Nucleus accumbens (tissue), 56 donors: ENCODE data around the gene TPCN1.

ENCODE experiments used
- DNase-seq, 56 donors: peaks; one replicate each; lab custom pipeline; 2025; lab: John Stamatoyannopoulos, UW

TPCN1 gene

DNA sequence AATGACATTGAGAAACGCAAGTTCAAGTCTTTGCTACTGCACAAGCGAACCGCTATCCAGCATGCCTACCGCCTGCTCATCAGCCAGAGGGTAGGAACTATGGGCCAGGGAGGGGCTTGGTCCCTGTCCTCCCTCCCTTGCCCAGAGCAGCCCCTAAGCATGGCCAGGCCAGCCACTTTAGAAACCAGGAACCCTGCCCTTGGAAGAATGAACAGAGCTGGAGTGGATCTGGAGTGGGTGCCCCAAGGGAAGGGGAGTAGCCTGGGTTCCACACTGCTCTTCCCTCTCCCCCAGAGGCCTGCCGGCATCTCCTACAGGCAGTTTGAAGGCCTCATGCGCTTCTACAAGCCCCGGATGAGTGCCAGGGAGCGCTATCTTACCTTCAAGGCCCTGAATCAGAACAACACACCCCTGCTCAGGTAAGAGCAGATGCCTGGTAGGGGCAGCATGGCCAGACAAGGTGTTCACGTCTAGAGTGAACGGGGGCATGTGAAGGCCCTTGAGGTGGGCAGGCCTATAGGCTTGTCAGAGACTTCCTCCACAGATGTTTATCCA is 55.8 kb downstream of the TPCN1 start:
- DNase-seq = no peak

- no peak for DNase-seq
Measured at GRCh38 chr12:113277511-113277910, 56.2 kb downstream of the TPCN1 start.

DNA sequence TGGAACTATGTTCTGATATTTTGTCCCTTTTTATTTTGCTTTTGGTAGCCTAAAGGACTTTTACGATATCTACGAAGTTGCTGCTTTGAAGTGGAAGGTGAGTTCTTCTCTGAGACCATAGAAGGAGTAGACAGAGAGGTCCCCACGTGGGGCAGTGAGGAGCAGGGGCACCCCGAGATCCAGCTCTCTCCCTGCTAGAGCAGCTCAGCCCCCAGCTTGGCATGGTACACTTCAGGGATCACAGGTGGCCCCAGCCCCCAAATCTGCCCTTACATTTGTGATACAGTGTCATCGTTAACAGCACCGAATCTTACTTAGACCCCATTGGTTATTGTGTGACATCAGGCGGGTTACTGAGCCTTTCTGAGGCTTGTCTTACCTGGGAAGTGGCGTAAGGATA is 56.9 kb downstream of the TPCN1 start:
- no peak for DNase-seq

DNA sequence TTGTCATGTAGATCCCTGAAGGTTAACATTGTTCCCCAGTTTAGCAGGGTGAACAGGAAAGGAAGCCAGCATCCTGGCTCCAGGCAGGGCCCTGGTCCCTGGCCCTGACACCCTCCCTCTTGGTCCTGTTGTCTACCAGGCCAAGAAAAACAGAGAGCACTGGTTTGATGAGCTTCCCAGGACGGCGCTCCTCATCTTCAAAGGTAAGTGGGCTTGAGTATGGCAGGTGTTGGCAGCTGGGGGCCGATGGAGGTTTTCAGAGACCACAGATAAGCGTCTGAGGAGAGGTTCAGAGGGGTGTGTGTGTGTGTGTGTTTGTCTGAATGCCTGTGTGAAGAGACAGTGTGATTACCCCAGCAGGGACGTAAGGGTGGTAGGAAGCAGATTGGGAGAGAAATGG is 57.4 kb downstream of the TPCN1 start:
- no peak for DNase-seq

- DNase-seq = no peak
Measured at GRCh38 chr12:113284751-113285150, 63.5 kb downstream of the TPCN1 start.

- DNase-seq = no peak
Measured at GRCh38 chr12:113285679-113286610, 64.7 kb downstream of the TPCN1 start.

DNA sequence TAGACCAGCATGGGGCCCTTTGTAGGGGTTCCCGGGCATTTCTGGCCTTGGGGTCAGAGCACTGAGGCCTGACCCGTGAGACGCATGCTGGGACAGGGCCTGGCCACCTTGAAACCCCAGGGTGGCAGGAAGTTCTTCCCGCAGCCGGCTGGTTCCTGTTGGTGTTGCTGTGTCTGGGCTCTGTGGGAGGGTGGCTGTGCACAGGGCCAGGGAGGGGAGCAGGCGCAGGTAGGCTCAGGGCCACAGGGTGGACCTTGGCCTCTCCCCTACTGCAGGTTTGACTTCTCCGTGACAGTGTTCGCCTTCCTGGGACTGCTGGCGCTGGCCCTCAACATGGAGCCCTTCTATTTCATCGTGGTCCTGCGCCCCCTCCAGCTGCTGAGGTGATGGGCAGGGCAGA is 65.4 kb downstream of the TPCN1 start:
- DNase-seq = no peak

GRCh38 chr12:113287146-113287898 is 66.1 kb downstream of the TPCN1 start:
- no peak for DNase-seq

- no peak for DNase-seq
Measured at GRCh38 chr12:113287899-113288282, 66.6 kb downstream of the TPCN1 start.

DNA sequence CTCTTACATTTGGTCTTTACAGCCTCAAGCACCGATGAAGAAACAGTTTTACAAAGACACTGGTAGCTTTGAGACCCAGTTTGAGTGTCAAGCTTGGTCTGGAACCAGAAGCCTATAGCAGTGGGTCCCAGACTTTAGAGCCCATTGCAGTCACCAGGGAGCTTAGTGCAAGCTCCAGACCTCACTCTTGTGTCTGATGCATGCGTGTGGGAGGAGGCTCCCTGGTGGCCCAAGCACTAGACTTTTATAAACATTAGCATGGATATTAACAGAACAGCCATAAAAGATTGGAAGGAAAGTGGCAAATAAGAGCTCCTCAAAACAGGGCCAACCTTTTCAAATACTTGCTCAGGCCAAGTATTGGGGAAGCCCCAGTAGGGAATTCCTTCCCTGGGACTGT is 68.1 kb downstream of the TPCN1 start:
- no peak for DNase-seq

DNA sequence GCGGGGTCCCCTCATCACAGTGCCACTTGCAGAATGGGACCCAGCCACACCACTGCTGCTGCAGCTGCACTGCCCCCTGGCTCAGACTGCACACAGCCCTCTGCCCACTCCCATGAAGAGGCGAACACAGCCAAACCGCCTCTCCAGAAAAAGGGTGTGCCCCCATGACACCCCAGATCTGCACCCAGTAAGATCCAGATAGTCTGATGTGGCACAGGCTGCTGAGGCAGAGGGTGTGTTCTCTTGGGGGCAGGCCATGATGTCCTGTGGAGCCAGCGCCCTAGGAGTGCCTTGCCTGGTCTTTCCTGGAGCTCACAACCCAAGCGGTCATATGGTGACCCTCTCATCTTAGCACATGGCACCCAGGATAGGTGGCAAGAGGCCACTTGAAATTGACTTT is 69.2 kb downstream of the TPCN1 start:
- DNase-seq = no peak

DNA sequence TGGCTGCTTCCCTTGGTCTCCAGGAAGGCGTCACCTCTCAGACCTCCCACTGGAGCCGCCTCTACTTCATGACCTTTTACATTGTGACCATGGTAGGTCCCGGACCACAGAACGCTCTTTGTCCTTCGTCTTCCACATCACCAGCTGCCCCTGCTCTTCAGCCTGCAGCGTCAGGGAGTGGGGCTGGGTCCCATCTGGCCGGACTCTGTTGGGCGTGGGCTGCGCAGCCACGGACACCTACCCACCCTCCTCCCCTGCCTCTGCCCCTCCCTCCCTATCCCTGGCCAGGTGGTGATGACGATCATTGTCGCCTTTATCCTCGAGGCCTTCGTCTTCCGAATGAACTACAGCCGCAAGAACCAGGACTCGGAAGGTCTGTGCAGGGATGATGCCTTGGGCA is 70.3 kb downstream of the TPCN1 start:
- peak in 2 of 56 donors; percentile 15 to 17 for DNase-seq

DNA sequence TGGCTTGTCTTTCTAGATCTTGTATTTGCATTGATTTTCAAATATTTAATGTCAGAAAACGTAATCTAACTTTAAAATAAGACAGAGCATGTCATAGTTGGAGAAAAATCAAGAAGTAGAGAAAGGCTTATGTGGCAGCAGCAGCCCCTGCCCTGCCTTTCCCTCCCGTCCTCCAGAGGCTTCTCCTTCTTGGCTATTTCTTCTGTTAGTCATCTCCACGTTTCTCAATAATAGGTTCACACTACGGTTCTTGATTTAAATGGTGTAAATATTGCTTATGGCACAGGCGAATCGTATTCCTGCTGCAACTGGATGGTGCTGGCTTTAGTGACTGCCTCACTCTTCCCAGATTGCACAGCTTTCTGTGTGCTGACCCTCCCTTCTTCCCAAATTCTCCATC is 70.8 kb downstream of the TPCN1 start:
- DNase-seq = no peak

DNA sequence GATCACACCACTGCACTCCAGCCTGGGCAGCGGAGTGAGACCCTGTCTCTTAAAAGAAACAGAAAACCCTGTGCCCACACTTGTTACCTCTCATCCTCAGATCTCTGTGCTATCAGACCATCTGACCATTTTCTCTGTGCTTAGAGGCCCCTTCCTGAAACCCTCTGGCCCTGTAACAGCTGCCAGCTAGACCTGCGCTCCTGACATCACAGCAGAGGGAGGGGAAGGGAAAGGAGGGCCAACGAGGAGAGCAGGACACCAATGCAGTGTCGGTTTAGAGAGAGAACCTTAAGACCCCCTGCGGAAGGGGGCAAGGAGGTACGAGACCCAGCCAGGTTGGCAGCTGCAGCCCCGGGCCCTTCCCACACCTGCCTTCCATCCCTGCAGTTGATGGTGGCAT is 71.3 kb downstream of the TPCN1 start:
- DNase-seq = no peak

DNA sequence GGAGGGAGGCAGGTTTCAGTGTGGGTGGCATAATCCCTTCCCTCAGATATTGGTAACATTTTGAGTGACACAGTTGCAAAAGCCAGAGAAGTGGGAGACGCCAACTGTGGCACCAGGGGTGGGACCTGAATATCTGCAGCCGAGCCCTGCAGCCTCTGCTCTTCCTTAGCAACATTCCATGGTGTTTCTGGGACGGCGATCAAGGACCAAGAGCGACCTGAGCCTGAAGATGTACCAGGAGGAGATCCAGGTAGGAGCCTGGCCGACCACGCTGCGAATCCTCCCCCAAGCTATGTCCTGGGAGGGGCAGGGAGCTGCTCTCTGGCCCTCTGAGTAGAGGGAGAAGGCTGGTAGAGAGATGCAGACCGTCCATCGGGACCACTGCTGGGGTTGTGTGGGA is 71.8 kb downstream of the TPCN1 start:
- DNase-seq = no peak

DNA sequence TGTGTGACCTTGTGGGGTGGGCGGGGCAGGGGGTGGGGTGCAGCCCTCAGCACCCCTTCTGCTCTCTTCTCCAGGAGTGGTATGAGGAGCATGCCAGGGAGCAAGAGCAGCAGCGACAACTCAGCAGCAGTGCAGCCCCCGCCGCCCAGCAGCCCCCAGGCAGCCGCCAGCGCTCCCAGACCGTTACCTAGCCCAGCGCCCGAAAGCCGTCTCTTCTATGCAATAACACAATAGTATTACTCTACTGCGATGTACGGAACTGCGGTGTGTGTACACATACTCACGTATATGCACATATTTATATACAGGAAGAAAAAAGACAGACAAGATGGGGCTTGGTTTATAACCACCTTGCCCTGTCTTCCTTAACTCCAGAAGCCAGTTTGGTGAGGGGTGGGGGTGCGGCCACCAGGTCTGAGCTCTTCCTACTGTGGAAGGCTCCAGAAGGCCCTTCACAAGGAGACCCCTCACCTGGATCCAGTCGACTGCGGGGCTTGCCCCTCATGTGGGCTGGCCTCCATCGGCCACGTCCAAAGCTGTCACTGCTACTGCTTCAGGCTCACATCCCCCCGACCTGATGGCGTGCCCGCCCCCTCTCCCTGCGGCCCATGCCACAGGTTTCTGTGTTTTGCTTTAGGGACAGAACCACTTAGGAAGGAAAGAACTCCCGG is 74.8 kb downstream of the TPCN1 start:
- DNase-seq = no peak

DNA sequence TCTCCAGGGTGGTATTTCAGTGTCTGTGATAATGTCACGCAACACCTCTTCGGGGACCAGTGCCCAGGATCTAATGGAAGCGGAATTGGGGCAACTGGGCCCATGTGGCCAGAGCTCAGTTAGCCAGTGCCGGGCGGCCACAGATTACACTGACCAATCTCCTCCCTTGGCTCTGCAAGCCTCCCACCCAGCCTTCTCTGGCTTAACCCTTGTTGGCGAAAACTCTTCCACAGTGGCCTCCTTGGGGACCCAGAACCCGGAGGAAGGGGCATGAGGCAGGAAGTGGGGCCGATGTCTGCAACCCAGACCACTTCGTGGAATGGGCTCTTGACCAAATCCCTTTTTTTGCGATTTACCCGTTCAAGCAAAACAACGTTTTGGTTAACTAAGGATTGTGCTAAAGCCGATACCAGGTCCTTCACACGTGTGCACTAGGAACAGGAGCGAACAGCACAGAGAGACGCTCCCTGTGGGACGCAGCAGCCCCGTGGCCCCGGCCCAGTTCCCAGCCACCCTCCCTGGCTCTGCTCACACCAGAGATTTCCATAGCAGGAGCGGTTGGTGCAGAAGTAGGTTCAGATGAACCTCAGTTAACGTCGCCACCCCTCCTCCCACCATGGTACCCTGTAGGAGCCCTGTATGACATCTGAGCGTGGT is 75.4 kb downstream of the TPCN1 start:
- no peak for DNase-seq

DNA sequence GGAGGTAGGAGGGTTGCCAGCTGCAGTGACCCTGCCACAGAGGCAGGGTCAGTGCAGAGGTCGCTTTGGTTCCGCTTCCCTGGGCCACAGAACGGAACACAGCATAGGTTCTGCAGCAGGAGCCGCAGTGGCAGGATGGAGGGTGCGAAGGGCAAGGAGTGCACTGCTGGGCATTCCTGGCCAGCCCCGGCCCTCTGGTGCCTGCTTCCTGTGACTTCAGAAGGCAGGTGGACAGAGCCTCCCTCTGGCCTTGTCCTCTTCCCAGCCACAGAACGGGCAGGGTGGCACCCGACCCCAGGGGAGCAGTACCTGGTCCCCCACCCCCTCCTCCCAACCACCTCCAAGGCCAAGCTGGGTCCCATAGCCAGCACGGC is 75.9 kb downstream of the TPCN1 start:
- no peak for DNase-seq

- DNase-seq = no peak
Measured at GRCh38 chr12:113297621-113298471, 76.6 kb downstream of the TPCN1 start.

- DNase-seq = no peak
Measured at GRCh38 chr12:113298472-113298817, 77.2 kb downstream of the TPCN1 start.
